Lung (tissue), 12 donors: ENCODE data around the gene COA1. TPM values are rescaled to one million over a fixed set of nuclear protein-coding genes. Genes with fewer than 3 reads are reported as not detected.

Source experiments
- ATAC-seq: fragments of 200-7000 bp; cut with Tn5 transposase; one replicate; pipeline ENCODE4 v1.9.1; 2020; ENCODE audit warnings: moderate number of reproducible peaks; ENCODE audit not compliant: insufficient read depth, low FRiP score
- DNase-seq, 3 donors: peaks; one replicate each; pipeline ENCODE4 v3.0.0-alpha.2; 2013 to 2017
- H3K27ac ChIP-seq, 2 donors: one replicate each; pipeline ENCODE4 v1.5.1; 2013; ENCODE audit warnings: mild to moderate bottlenecking in 2 of 2, moderate library complexity in 2 of 2, control low read depth in 1 of 2, inconsistent platforms in 1 of 2, low read depth in 1 of 2, low read length in 1 of 2
- H3K27me3 ChIP-seq, 3 donors: one replicate each; pipeline ENCODE4 v1.5.1; 2013; ENCODE audit warnings: low read length in 2 of 3; ENCODE audit not compliant: control insufficient read depth in 3 of 3, insufficient read depth in 3 of 3
- H3K36me3 ChIP-seq, 4 donors: one replicate each; pipeline ENCODE4 v1.5.1; 2013; ENCODE audit warnings: low read length in 4 of 4, mild to moderate bottlenecking in 1 of 4, moderate library complexity in 1 of 4; ENCODE audit not compliant: control insufficient read depth in 4 of 4, insufficient read depth in 4 of 4
- H3K4me1 ChIP-seq, 5 donors: one replicate each; pipeline ENCODE4 v1.5.1; 2013; ENCODE audit warnings: low read length in 5 of 5, mild to moderate bottlenecking in 2 of 5, moderate library complexity in 1 of 5; ENCODE audit not compliant: control insufficient read depth in 5 of 5, insufficient read depth in 5 of 5
- H3K4me3 ChIP-seq: one replicate; pipeline ENCODE4 v1.5.1; 2013; ENCODE audit warnings: mild to moderate bottlenecking, control low read depth, moderate library complexity
- H3K9ac ChIP-seq, 2 donors: one replicate each; pipeline ENCODE4 v1.5.1; 2013; ENCODE audit warnings: low read length in 2 of 2, control low read depth in 1 of 2; ENCODE audit not compliant: insufficient read depth in 1 of 2
- H3K9me3 ChIP-seq, 4 donors: one replicate each; pipeline ENCODE4 v1.5.1; 2013; ENCODE audit warnings: low read length in 3 of 4, mild to moderate bottlenecking in 1 of 4, moderate library complexity in 1 of 4; ENCODE audit not compliant: control insufficient read depth in 4 of 4, insufficient read depth in 3 of 4
- WGBS, 2 donors: extraction: QIAGEN DNeasy Blood & Tissue Kit; methylation state at CpG; one replicate each; pipeline ENCODE4 v1.1.7; 2013; 5-methylcytosine and 5-hydroxymethylcytosine counted together
- polyA plus RNA-seq, 2 donors: library from polyadenylated mRNA; stranded (reverse); fragments of 200-250 nt; gene quantifications; one replicate each; pipeline ENCODE4 v1.2.1, GENCODE V29; 2013
- total RNA-seq, 2 donors: library from RNA; depleted of rRNA in 1 of 2; stranded (reverse); fragments of >200 nt in 1 of 2; gene quantifications; one replicate each; pipeline ENCODE4 v1.2.1, GENCODE V29; 2014 to 2021
- TF ChIP-seq, protein P1 (sequence below): IDR thresholded peaks from 2 replicates; pipeline ENCODE4 v1.5.1; 2012; ENCODE audit warnings: mild to moderate bottlenecking; ENCODE audit errors: control extremely low read depth, extremely low read depth
- donor health status: control.
- donor health status: control.
- donor health status: Bipolar disorder and iron deficiency.
- donor health status: healthy.
- donor health status: DM: yes; HTN: yes; CAD: no.

Gene COA1
- total and polyA plus RNA-seq, 4 donors = 35.0 to 92.1 (median 42.6) TPM

DNA sequence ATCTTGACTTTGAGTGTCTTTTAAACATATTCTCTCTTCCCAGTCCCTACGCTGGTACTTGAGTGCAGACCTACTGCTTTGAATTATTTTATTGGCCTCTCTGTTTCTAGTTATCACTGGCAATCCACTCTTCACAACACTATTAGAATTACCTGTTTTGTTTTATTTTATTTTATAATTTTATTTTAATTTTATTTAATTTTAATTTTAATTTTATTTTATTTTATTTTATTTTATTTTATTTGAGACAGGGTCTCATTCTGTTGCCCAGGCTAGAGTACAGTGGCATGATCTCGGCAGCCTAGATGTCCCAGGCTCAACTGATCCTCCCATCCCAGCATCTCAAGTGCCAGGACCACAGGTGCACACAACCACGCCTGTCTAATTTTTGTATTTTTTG, 139.6 kb downstream of the COA1 start:
- peaks cover 0 to 6% (median 2%) of the 10 kb centered on the region in 5 donors for H3K4me1 ChIP-seq
- TF ChIP-seq, protein P1, sequence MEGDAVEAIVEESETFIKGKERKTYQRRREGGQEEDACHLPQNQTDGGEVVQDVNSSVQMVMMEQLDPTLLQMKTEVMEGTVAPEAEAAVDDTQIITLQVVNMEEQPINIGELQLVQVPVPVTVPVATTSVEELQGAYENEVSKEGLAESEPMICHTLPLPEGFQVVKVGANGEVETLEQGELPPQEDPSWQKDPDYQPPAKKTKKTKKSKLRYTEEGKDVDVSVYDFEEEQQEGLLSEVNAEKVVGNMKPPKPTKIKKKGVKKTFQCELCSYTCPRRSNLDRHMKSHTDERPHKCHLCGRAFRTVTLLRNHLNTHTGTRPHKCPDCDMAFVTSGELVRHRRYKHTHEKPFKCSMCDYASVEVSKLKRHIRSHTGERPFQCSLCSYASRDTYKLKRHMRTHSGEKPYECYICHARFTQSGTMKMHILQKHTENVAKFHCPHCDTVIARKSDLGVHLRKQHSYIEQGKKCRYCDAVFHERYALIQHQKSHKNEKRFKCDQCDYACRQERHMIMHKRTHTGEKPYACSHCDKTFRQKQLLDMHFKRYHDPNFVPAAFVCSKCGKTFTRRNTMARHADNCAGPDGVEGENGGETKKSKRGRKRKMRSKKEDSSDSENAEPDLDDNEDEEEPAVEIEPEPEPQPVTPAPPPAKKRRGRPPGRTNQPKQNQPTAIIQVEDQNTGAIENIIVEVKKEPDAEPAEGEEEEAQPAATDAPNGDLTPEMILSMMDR = no peak
- no peaks in the 10 kb centered on the region for H3K36me3 ChIP-seq
- H3K27me3 ChIP-seq = no peaks in the 10 kb centered on the region
- no peak overlapping the region for H3K27ac ChIP-seq
- ATAC-seq (no peak), DNase-seq (no peak)
- H3K4me3 ChIP-seq = no peak overlapping the region
- H3K9me3 ChIP-seq = no peaks in the 10 kb centered on the region
- no peak overlapping the region for H3K9ac ChIP-seq
- 83 to 87% methylated on average over 3 of the region's 3 CpGs for WGBS, 2 donors

Other genes starting within 250 kb of the COA1 start
- gene STK17A, start 146.4 kb downstream of the COA1 start, total RNA-seq = 10 to 100 TPM; 25.8 to 34.7 TPM
- gene STK17A, start 146.4 kb downstream of the COA1 start, polyA plus RNA-seq = 10 to 100 TPM; 11.7 to 18.2 TPM
- gene BLVRA, start 29.2 kb upstream of the COA1 start, total RNA-seq = 10 to 100 TPM; 25.9 to 92.2 TPM
- gene BLVRA, start 29.2 kb upstream of the COA1 start, polyA plus RNA-seq = 100 to 1,000 TPM; 102 to 143 TPM
- 10 to 100 TPM; 33.6 to 96.7 TPM for gene MRPS24, start 140.0 kb upstream of the COA1 start, total RNA-seq
- gene MRPS24, start 140.0 kb upstream of the COA1 start, polyA plus RNA-seq = 100 to 1,000 TPM; 119 to 126 TPM
- gene URGCP, start 177.1 kb upstream of the COA1 start, total RNA-seq = 10 to 100 TPM; 23.0 to 25.5 TPM
- gene URGCP, start 177.1 kb upstream of the COA1 start, polyA plus RNA-seq = 10 to 100 TPM; 11.8 to 16.4 TPM
- 10 to 100 TPM in 1 of 2 donors, 1 to 10 TPM in 1; 8.8 to 25.6 TPM for gene UBE2D4, start 196.9 kb upstream of the COA1 start, total RNA-seq
- gene UBE2D4, start 196.9 kb upstream of the COA1 start, polyA plus RNA-seq = 10 to 100 TPM; 11.9 to 22.4 TPM